Stromal cell of bone marrow (primary cell): ENCODE results near the gene AGPAT4.

Experiments used
- DNase-seq: peaks from one replicate; pipeline ENCODE4 v3.0.0-alpha.2; 2012; ENCODE audit warnings: low read depth

Gene AGPAT4

GRCh38 chr6:161110028-161110779 lies 163.7 kb downstream of the AGPAT4 start:
- no peak for DNase-seq

GRCh38 chr6:161109366-161109765 lies 164.5 kb downstream of the AGPAT4 start:
- DNase-seq: no peak

GRCh38 chr6:161108916-161109315 lies 164.9 kb downstream of the AGPAT4 start:
- no peak for DNase-seq

- DNase-seq: no peak
These were observed 165.8 kb downstream of the AGPAT4 start for GRCh38 chr6:161107779-161108730.

GRCh38 chr6:161105408-161105807 lies 168.5 kb downstream of the AGPAT4 start:
- no peak for DNase-seq

- no peak for DNase-seq
These were observed 168.9 kb downstream of the AGPAT4 start for GRCh38 chr6:161104966-161105365.

GRCh38 chr6:161103475-161103874 lies 170.4 kb downstream of the AGPAT4 start:
- DNase-seq: no peak

- DNase-seq: no peak
These were observed 172.3 kb downstream of the AGPAT4 start for GRCh38 chr6:161101517-161101916.

- DNase-seq: no peak
These were observed 173.8 kb downstream of the AGPAT4 start for GRCh38 chr6:161100072-161100471.

GRCh38 chr6:161095916-161096315 lies 177.9 kb downstream of the AGPAT4 start:
- DNase-seq: no peak

- DNase-seq: no peak
These were observed 178.9 kb downstream of the AGPAT4 start for GRCh38 chr6:161094955-161095354.

GRCh38 chr6:161091972-161092701 lies 181.7 kb downstream of the AGPAT4 start:
- DNase-seq: no peak

- no peak for DNase-seq
These were observed 182.7 kb downstream of the AGPAT4 start for GRCh38 chr6:161091151-161091550.

- no peak for DNase-seq
These were observed 185.1 kb downstream of the AGPAT4 start for GRCh38 chr6:161088676-161089328.

- no peak for DNase-seq
These were observed 188.6 kb downstream of the AGPAT4 start for GRCh38 chr6:161085246-161085645.

- DNase-seq: no peak
These were observed 191.6 kb downstream of the AGPAT4 start for GRCh38 chr6:161082215-161082614.

GRCh38 chr6:161080263-161080970 lies 193.4 kb downstream of the AGPAT4 start:
- no peak for DNase-seq
